ENCODE results near the gene ACTN1.

DNA sequence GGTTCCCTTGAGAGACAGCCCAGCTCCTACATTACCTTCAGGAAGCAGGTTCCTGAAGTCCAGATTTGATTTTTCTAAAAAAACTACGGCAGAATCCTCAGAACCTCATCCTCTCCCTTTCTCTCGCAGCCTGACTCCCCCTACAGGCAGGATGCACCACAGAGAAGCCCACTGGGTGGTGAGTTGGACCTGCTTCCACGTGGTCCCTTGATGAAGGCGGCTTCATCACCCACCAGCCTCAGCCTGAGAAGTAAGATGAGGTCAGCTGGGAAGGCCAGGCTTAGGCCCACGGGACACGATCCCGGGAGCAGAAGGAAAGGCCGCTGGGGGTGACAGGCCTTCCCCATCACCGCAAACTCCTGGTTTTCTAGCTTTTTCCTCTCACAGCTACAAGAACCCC lies 83.0 kb downstream of the ACTN1 start:
- no peak for TF ChIP-seq EGR1 (IDR thresholded peaks at IDR 0.05; ENCODE audit: borderline replicate concordance, low read depth, low read length)
- TF ChIP-seq, protein P1, sequence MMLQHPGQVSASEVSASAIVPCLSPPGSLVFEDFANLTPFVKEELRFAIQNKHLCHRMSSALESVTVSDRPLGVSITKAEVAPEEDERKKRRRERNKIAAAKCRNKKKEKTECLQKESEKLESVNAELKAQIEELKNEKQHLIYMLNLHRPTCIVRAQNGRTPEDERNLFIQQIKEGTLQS (IDR thresholded peaks at IDR 0.05; ENCODE audit: insufficient read depth, low read depth, low read length), result no peak
- TF ChIP-seq POLR2AphosphoS5 (IDR thresholded peaks at IDR 0.05; ENCODE audit: low read depth, low read length), result no peak
- TF ChIP-seq, protein P2, sequence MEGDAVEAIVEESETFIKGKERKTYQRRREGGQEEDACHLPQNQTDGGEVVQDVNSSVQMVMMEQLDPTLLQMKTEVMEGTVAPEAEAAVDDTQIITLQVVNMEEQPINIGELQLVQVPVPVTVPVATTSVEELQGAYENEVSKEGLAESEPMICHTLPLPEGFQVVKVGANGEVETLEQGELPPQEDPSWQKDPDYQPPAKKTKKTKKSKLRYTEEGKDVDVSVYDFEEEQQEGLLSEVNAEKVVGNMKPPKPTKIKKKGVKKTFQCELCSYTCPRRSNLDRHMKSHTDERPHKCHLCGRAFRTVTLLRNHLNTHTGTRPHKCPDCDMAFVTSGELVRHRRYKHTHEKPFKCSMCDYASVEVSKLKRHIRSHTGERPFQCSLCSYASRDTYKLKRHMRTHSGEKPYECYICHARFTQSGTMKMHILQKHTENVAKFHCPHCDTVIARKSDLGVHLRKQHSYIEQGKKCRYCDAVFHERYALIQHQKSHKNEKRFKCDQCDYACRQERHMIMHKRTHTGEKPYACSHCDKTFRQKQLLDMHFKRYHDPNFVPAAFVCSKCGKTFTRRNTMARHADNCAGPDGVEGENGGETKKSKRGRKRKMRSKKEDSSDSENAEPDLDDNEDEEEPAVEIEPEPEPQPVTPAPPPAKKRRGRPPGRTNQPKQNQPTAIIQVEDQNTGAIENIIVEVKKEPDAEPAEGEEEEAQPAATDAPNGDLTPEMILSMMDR (IDR thresholded peaks at IDR 0.05; ENCODE audit: control extremely low read depth in 1 of 3, insufficient read depth in 1 of 3, low read depth in 1 of 3, low read length in 3 of 3), result peak in 2 of 3 experiments; percentile 54 to 65; a peak in 2 of 4 replicates
- TF ChIP-seq EZH2 (IDR thresholded peaks at IDR 0.05; ENCODE audit: low read depth, low read length, severe bottlenecking), result no peak
- no peak for TF ChIP-seq FOSL1 (IDR thresholded peaks at IDR 0.05; ENCODE audit: insufficient read depth, low read depth, low read length)
- TF ChIP-seq, protein P3, sequence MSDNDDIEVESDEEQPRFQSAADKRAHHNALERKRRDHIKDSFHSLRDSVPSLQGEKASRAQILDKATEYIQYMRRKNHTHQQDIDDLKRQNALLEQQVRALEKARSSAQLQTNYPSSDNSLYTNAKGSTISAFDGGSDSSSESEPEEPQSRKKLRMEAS (IDR thresholded peaks at IDR 0.05), result no peak

Data from H1 (cell line).